Kidney capillary endothelial cell (primary cell): Measurements from ENCODE around the gene ZNF791.
"Not testable (repeated sequence)": the region's sequence is repeated elsewhere in the genome, so short reads cannot be mapped to it uniquely, and the experiment has no call there.

Source experiments
- DNase-seq: peaks from one replicate; pipeline ENCODE4 v3.0.0-alpha.2; 2018; ENCODE audit warnings: low spot score

ZNF791 gene

GRCh38 chr19:12610540-12611360, at the start of gene ZNF791, which contains the start of gene ZNF490:
ZNF791 (plus strand) TSS chr19:12610920; CDS start chr19:12611080, 160 bp downstream.
ZNF490 (minus strand) TSS chr19:12610813; CDS start chr19:12610680, 133 bp downstream.
- peak; percentile 96 for DNase-seq

- peak; percentile 57 for DNase-seq
Observed at GRCh38 chr19:12564016-12564664, 46.6 kb upstream of the ZNF791 start.

- DNase-seq, result not testable (repeated sequence)
Observed at GRCh38 chr19:12566380-12566779, 44.3 kb upstream of the ZNF791 start.

GRCh38 chr19:12567951-12568350, 42.8 kb upstream of the ZNF791 start:
- no peak for DNase-seq

- no peak for DNase-seq
Observed at GRCh38 chr19:12574036-12574435, 36.7 kb upstream of the ZNF791 start.

GRCh38 chr19:12578641-12579040, 32.1 kb upstream of the ZNF791 start:
- no peak for DNase-seq

- no peak for DNase-seq
Observed at GRCh38 chr19:12580180-12580694, 30.5 kb upstream of the ZNF791 start.

GRCh38 chr19:12581100-12581499, 29.6 kb upstream of the ZNF791 start:
- DNase-seq, result no peak

GRCh38 chr19:12596485-12596884, 14.2 kb upstream of the ZNF791 start:
- no peak for DNase-seq

GRCh38 chr19:12596927-12597548, 13.7 kb upstream of the ZNF791 start:
- no peak for DNase-seq

- no peak for DNase-seq
Observed at GRCh38 chr19:12597594-12597993, 13.1 kb upstream of the ZNF791 start.

- DNase-seq, result no peak
Observed at GRCh38 chr19:12603714-12604113, 7.0 kb upstream of the ZNF791 start.

GRCh38 chr19:12606796-12607195, 3.9 kb upstream of the ZNF791 start:
- DNase-seq, result no peak

GRCh38 chr19:12607631-12608030, 3.1 kb upstream of the ZNF791 start:
- DNase-seq, result no peak

- DNase-seq, result peak; percentile 80
Observed at GRCh38 chr19:12611361-12611699, 610 bp downstream of the ZNF791 start.

GRCh38 chr19:12617646-12618045, 6.9 kb downstream of the ZNF791 start:
- no peak for DNase-seq

- not testable (repeated sequence) for DNase-seq
Observed at GRCh38 chr19:12621253-12622024, 10.7 kb downstream of the ZNF791 start.

- no peak for DNase-seq
Observed at GRCh38 chr19:12623361-12624031, 12.8 kb downstream of the ZNF791 start.

- DNase-seq, result no peak
Observed at GRCh38 chr19:12626958-12627357, 16.2 kb downstream of the ZNF791 start.

- DNase-seq, result no peak
Observed at GRCh38 chr19:12628040-12629022, 17.6 kb downstream of the ZNF791 start.
